OCI-LY3 (cell line): ENCODE measurements around the gene FRYL.
A peak's percentile ranks its signal among the peaks of the same experiment; 100 is the strongest.

Experiments used
- H2AFZ ChIP-seq: fragments of 200-600, 300-600 bp; shearing (Covaris generic); 2 replicates; pipeline ENCODE4 v1.6.0; 2014; ENCODE audit warnings: antibody characterized with exemption, low read depth, low read length
- H3K27ac ChIP-seq: fragments of 200-600, 300-600 bp; sonication (generic); 2 replicates; pipeline ENCODE4 v1.5.1; 2014; ENCODE audit warnings: mild to moderate bottlenecking, low read length, moderate library complexity, mixed read lengths
- H3K27me3 ChIP-seq: fragments of 200-600, 300-600 bp; sonication (generic); 2 replicates; pipeline ENCODE4 v1.6.1; 2014; ENCODE audit warnings: low read depth, low read length, mixed read lengths
- H3K36me3 ChIP-seq: fragments of 200-600, 300-600 bp; sonication (generic); replicated peaks from 2 replicates; pipeline ENCODE3; 2014; ENCODE audit warnings: low read depth, low read length, mixed read lengths
- H3K4me1 ChIP-seq: fragments of 300-600, 200-600 bp; sonication (generic); 2 replicates; pipeline ENCODE4 v1.6.1; 2014; ENCODE audit warnings: low read length, mixed read lengths
- H3K4me2 ChIP-seq: fragments of 200-600, 300-600 bp; sonication (generic); 2 replicates; pipeline ENCODE4 v1.6.1; 2014; ENCODE audit warnings: low read length, mixed read lengths
- H3K4me3 ChIP-seq: fragments of 300-600, 200-600 bp; sonication (generic); 2 replicates; pipeline ENCODE4 v1.5.1; 2014; ENCODE audit warnings: antibody characterized with exemption, mild to moderate bottlenecking, low read length, moderate library complexity
- H3K79me2 ChIP-seq: fragments of 300-600, 200-600 bp; shearing (Covaris generic); 2 replicates; pipeline ENCODE4 v1.6.1; 2014; ENCODE audit warnings: mild to moderate bottlenecking, low read length, mixed read lengths
- H3K9ac ChIP-seq: fragments of 300-600, 200-600 bp; shearing (Covaris generic); 2 replicates; pipeline ENCODE4 v1.6.0; 2014; ENCODE audit warnings: mild to moderate bottlenecking, low read length, moderate library complexity
- H3K9me3 ChIP-seq: fragments of 200-600, 300-600 bp; shearing (Covaris generic); 2 replicates; pipeline ENCODE4 v1.6.1; 2014; ENCODE audit warnings: low read length, mixed read lengths; ENCODE audit not compliant: insufficient read depth
- H4K20me1 ChIP-seq: fragments of 200-600, 300-600 bp; sonication (generic); 2 replicates; pipeline ENCODE4 v1.6.1; 2016; ENCODE audit warnings: low read length, mixed read lengths; ENCODE audit not compliant: insufficient read depth
- EZH2phosphoT487 ChIP-seq: fragments of 200-600 bp; shearing (Covaris generic); IDR thresholded peaks from 2 replicates; pipeline ENCODE4 v1.6.1; 2018; ENCODE audit warnings: antibody characterized with exemption, mixed run types, low read depth
- TF ChIP-seq, protein P1 (sequence below): fragments of 200-600, 300-600 bp; sonication (generic); IDR thresholded peaks from 2 replicates; pipeline ENCODE4 v1.5.1; 2014; ENCODE audit warnings: antibody characterized with exemption, low read length, low read depth

Gene FRYL

GRCh38 chr4:48815483-48815882 is 35.4 kb upstream of the FRYL start:
- Histone ChIP-seq H3K27me3 (no peaks in the 10 kb centered on the region), H2AFZ (no peak overlapping the region), H3K9me3 (no peaks in the 10 kb centered on the region), H3K4me3 (no peak overlapping the region), H3K4me1 (peaks cover 17% of the 10 kb centered on the region), H3K79me2 (no peaks in the 10 kb centered on the region), H3K4me2 (peak overlapping the region; percentile 45), H3K9ac (no peak overlapping the region), H3K27ac (no peak overlapping the region), H3K36me3 (no peaks in the 10 kb centered on the region), H4K20me1 (no peaks in the 10 kb centered on the region)
- TF ChIP-seq, protein P1, sequence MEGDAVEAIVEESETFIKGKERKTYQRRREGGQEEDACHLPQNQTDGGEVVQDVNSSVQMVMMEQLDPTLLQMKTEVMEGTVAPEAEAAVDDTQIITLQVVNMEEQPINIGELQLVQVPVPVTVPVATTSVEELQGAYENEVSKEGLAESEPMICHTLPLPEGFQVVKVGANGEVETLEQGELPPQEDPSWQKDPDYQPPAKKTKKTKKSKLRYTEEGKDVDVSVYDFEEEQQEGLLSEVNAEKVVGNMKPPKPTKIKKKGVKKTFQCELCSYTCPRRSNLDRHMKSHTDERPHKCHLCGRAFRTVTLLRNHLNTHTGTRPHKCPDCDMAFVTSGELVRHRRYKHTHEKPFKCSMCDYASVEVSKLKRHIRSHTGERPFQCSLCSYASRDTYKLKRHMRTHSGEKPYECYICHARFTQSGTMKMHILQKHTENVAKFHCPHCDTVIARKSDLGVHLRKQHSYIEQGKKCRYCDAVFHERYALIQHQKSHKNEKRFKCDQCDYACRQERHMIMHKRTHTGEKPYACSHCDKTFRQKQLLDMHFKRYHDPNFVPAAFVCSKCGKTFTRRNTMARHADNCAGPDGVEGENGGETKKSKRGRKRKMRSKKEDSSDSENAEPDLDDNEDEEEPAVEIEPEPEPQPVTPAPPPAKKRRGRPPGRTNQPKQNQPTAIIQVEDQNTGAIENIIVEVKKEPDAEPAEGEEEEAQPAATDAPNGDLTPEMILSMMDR = no peak
- no peak for TF ChIP-seq EZH2phosphoT487

DNA sequence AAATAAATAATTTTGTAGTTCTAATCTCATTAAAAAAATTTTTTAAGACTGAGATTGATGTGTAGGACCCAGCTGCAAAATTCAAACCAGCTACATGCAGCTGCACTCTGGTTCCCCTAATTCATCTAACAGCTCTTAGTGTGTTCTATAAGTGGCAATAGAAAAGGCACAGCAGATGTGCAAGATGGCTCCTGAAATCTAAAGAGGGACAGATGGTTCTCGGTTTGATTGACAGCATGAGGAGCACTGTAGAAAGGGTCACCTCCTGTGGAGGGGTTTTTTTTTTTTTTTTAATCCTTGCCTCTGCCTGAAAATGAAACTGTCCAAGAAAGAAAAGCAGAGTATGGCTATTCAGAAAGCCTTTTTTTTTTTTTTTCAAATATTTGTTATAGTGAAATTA is 33.9 kb upstream of the FRYL start:
- no peaks in the 10 kb centered on the region for H3K79me2 ChIP-seq
- no peaks in the 10 kb centered on the region for H3K36me3 ChIP-seq
- TF ChIP-seq EZH2phosphoT487 = no peak
- TF ChIP-seq, protein P1 = no peak
- no peak overlapping the region for H3K27ac ChIP-seq
- H3K4me1 ChIP-seq = peaks cover 17% of the 10 kb centered on the region
- no peak overlapping the region for H2AFZ ChIP-seq
- H3K4me3 ChIP-seq = no peak overlapping the region
- H3K9me3 ChIP-seq = no peaks in the 10 kb centered on the region
- H4K20me1 ChIP-seq = no peaks in the 10 kb centered on the region
- no peaks in the 10 kb centered on the region for H3K27me3 ChIP-seq
- no peak overlapping the region for H3K4me2 ChIP-seq
- H3K9ac ChIP-seq = no peak overlapping the region

GRCh38 chr4:48812866-48813265 is 32.8 kb upstream of the FRYL start:
- Histone ChIP-seq H3K9ac (no peak overlapping the region), H3K27me3 (no peaks in the 10 kb centered on the region), H2AFZ (no peak overlapping the region), H4K20me1 (no peaks in the 10 kb centered on the region), H3K4me2 (no peak overlapping the region), H3K36me3 (no peaks in the 10 kb centered on the region), H3K27ac (no peak overlapping the region), H3K4me3 (no peak overlapping the region), H3K79me2 (no peaks in the 10 kb centered on the region), H3K9me3 (no peaks in the 10 kb centered on the region), H3K4me1 (peaks cover 17% of the 10 kb centered on the region)
- no peak for TF ChIP-seq EZH2phosphoT487
- TF ChIP-seq, protein P1 = no peak

- H4K20me1 ChIP-seq = no peaks in the 10 kb centered on the region
- no peak for TF ChIP-seq EZH2phosphoT487
- TF ChIP-seq, protein P1 = no peak
- no peaks in the 10 kb centered on the region for H3K27me3 ChIP-seq
- no peaks in the 10 kb centered on the region for H3K79me2 ChIP-seq
- no peak overlapping the region for H3K27ac ChIP-seq
- H3K4me3 ChIP-seq = no peak overlapping the region
- no peaks in the 10 kb centered on the region for H3K9me3 ChIP-seq
- no peak overlapping the region for H3K9ac ChIP-seq
- peaks cover 6% of the 10 kb centered on the region for H3K4me1 ChIP-seq
- H3K36me3 ChIP-seq = no peaks in the 10 kb centered on the region
- H3K4me2 ChIP-seq = no peak overlapping the region
- peak overlapping the region; percentile 65; the same call in 1 of the 2 replicates for H2AFZ ChIP-seq
These were observed 24.7 kb upstream of the FRYL start for GRCh38 chr4:48804584-48805301.
